ENCODE data around the gene SNX5. TPM values are rescaled to one million over a fixed set of nuclear protein-coding genes. Genes with fewer than 3 reads are reported as not detected.

SNX5 gene
- total RNA-seq, 2 experiments from 2014 or later = 58.3 to 60.3 TPM

GRCh38 chr20:18011482-18011881 is 42.9 kb upstream of the SNX5 start:
- Histone ChIP-seq H3K4me3 (ENCODE audit: low read length) (no peak overlapping the region), H3K36me3 (ENCODE audit: insufficient read depth, low read length) (no peaks in the 10 kb centered on the region), H3K27me3 (ENCODE audit: control insufficient read depth in 1 of 2, insufficient read depth in 2 of 2, low read length in 2 of 2) (no peaks in the 10 kb centered on the region), H3K27ac (ENCODE audit: low read depth in 1 of 2, low read length in 2 of 2) (no peak overlapping the region), H3K9me3 (ENCODE audit: control insufficient read depth in 1 of 2, insufficient read depth in 1 of 2, low read length in 2 of 2) (no peaks in the 10 kb centered on the region), H3K4me1 (ENCODE audit: insufficient read depth, low read length) (no peaks in the 10 kb centered on the region)
- POLR2A ChIA-PET = no interaction called here
- H3K9me3 Mint-ChIP-seq = no peaks in the 10 kb centered on the region
- intact Hi-C loops (cut with DNase I, micrococcal nuclease) = no loop called here
- no peaks in the 10 kb centered on the region for H3K36me3 Mint-ChIP-seq (ENCODE audit: low read depth)
- H3K4me3 Mint-ChIP-seq = no peak overlapping the region
- no peak overlapping the region for H3K27ac Mint-ChIP-seq
- H3K27me3 Mint-ChIP-seq = peaks cover 6% of the 10 kb centered on the region
- DNase-seq (no peak), ATAC-seq (ENCODE audit: poor library complexity) (no peak)
- CTCF ChIA-PET = no interaction called here
- no peak for TF ChIP-seq CTCF (IDR thresholded peaks at IDR 0.05)
- H3K4me1 Mint-ChIP-seq (ENCODE audit: low read depth) = no peaks in the 10 kb centered on the region

GRCh38 chr20:18009116-18009515 is 40.5 kb upstream of the SNX5 start:
- Histone ChIP-seq H3K4me3 (ENCODE audit: low read length) (no peak overlapping the region), H3K36me3 (ENCODE audit: insufficient read depth, low read length) (no peaks in the 10 kb centered on the region), H3K27me3 (ENCODE audit: control insufficient read depth in 1 of 2, insufficient read depth in 2 of 2, low read length in 2 of 2) (no peaks in the 10 kb centered on the region), H3K27ac (ENCODE audit: low read depth in 1 of 2, low read length in 2 of 2) (no peak overlapping the region), H3K9me3 (ENCODE audit: control insufficient read depth in 1 of 2, insufficient read depth in 1 of 2, low read length in 2 of 2) (no peaks in the 10 kb centered on the region), H3K4me1 (ENCODE audit: insufficient read depth, low read length) (no peaks in the 10 kb centered on the region)
- intact Hi-C loops (cut with DNase I, micrococcal nuclease) = no loop called here
- Mint-ChIP-seq H3K27me3 (peaks cover 6% of the 10 kb centered on the region), H3K4me1 (ENCODE audit: low read depth) (no peaks in the 10 kb centered on the region), H3K27ac (no peak overlapping the region), H3K36me3 (ENCODE audit: low read depth) (no peaks in the 10 kb centered on the region), H3K4me3 (no peak overlapping the region), H3K9me3 (no peaks in the 10 kb centered on the region)
- DNase-seq (no peak), ATAC-seq (ENCODE audit: poor library complexity) (no peak)
- ChIA-PET POLR2A (no interaction called here), CTCF (no interaction called here)
- TF ChIP-seq CTCF (IDR thresholded peaks at IDR 0.05) = no peak

GRCh38 chr20:18007534-18008292 is 39.1 kb upstream of the SNX5 start:
- Histone ChIP-seq H3K36me3 (ENCODE audit: insufficient read depth, low read length) (no peaks in the 10 kb centered on the region), H3K27me3 (ENCODE audit: control insufficient read depth in 1 of 2, insufficient read depth in 2 of 2, low read length in 2 of 2) (no peaks in the 10 kb centered on the region), H3K4me3 (ENCODE audit: low read length) (no peak overlapping the region), H3K27ac (ENCODE audit: low read depth in 1 of 2, low read length in 2 of 2) (no peak overlapping the region), H3K4me1 (ENCODE audit: insufficient read depth, low read length) (no peaks in the 10 kb centered on the region), H3K9me3 (ENCODE audit: control insufficient read depth in 1 of 2, insufficient read depth in 1 of 2, low read length in 2 of 2) (no peaks in the 10 kb centered on the region)
- H3K9me3 Mint-ChIP-seq = no peaks in the 10 kb centered on the region
- intact Hi-C loops (cut with DNase I, micrococcal nuclease) = no loop called here
- no peak overlapping the region for H3K27ac Mint-ChIP-seq
- H3K36me3 Mint-ChIP-seq (ENCODE audit: low read depth) = no peaks in the 10 kb centered on the region
- no peaks in the 10 kb centered on the region for H3K4me1 Mint-ChIP-seq (ENCODE audit: low read depth)
- no peak for TF ChIP-seq CTCF (IDR thresholded peaks at IDR 0.05)
- H3K4me3 Mint-ChIP-seq = no peak overlapping the region
- POLR2A ChIA-PET = no interaction called here
- no peak for DNase-seq
- CTCF ChIA-PET = no interaction called here
- ATAC-seq (ENCODE audit: poor library complexity) = no peak
- H3K27me3 Mint-ChIP-seq = peaks cover 6% of the 10 kb centered on the region
